WTC11 (cell line): ENCODE results near the gene TSSC4. TPM values are rescaled to one million over a fixed set of nuclear protein-coding genes. Genes with fewer than 3 reads are reported as not detected.

ENCODE experiments used
- ATAC-seq: fragments of 200-7000 bp; cut with Tn5 transposase; 2 replicates; pipeline ENCODE4 v1.10.0; 2021; ENCODE audit warnings: mild to moderate bottlenecking, moderate library complexity
- CTCF ChIA-PET: fragments of 300-600 bp; sonication (Branson Sonifier 250); formaldehyde crosslinking; loops from one replicate; lab custom pipeline; 2021; ENCODE audit warnings: antibody characterized with exemption; lab: Charles Lee
- POLR2A ChIA-PET: fragments of 350-600 bp; sonication (Branson Sonifier 250); formaldehyde crosslinking; loops from one replicate; lab custom pipeline; 2021; ENCODE audit warnings: antibody characterized with exemption; lab: Charles Lee
- DNase-seq: peaks from one replicate; pipeline ENCODE4 v3.0.0; 2021; ENCODE audit warnings: low spot score
- H3K27ac Mint-ChIP-seq: 2 replicates; pipeline ENCODE4 v1.8.0; 2021; ENCODE audit warnings: mixed read lengths
- H3K27me3 Mint-ChIP-seq: 2 replicates; pipeline ENCODE4 v1.8.0; 2021; ENCODE audit warnings: low read depth, mild to moderate bottlenecking, moderate library complexity, mixed read lengths
- H3K36me3 Mint-ChIP-seq: 2 replicates; pipeline ENCODE4 v1.8.0; 2021; ENCODE audit warnings: mixed read lengths
- H3K4me1 Mint-ChIP-seq: 2 replicates; pipeline ENCODE4 v1.8.0; 2022; ENCODE audit warnings: mixed read lengths
- H3K4me3 Mint-ChIP-seq: 2 replicates; pipeline ENCODE4 v1.8.0; 2021; ENCODE audit warnings: mild to moderate bottlenecking, moderate library complexity, mixed read lengths
- H3K9me3 Mint-ChIP-seq: 2 replicates; pipeline ENCODE4 v1.8.0; 2021; ENCODE audit warnings: mixed read lengths
- CBFB ChIP-seq: sonication (generic); formaldehyde crosslinking; IDR thresholded peaks from 2 replicates; pipeline ENCODE4 v1.8.1; 2022; ENCODE audit warnings: mild to moderate bottlenecking, low read depth, missing genetic modification reagents
- JUN ChIP-seq: sonication (generic); formaldehyde crosslinking; IDR thresholded peaks from 2 replicates; pipeline ENCODE4 v1.8.0; 2023; ENCODE audit warnings: mild to moderate bottlenecking, missing genetic modification reagents
- NR1H2 ChIP-seq: sonication (generic); formaldehyde crosslinking; IDR thresholded peaks from 2 replicates; pipeline ENCODE4 v1.9.0; 2021; ENCODE audit warnings: mild to moderate bottlenecking, moderate library complexity, missing genetic modification reagents
- SOX15 ChIP-seq: fragments of 250-450 bp; sonication (Bioruptor Pico); IDR thresholded peaks from 2 replicates; pipeline ENCODE4 v1.9.0; 2021; ENCODE audit warnings: mild to moderate bottlenecking
- TEAD1 ChIP-seq: sonication (generic); formaldehyde crosslinking; IDR thresholded peaks from 2 replicates; pipeline ENCODE4 v1.8.0; 2022; ENCODE audit warnings: mild to moderate bottlenecking, missing genetic modification reagents
- TEAD4 ChIP-seq: sonication (generic); formaldehyde crosslinking; IDR thresholded peaks from 2 replicates; pipeline ENCODE4 v1.8.0; 2022; ENCODE audit warnings: mild to moderate bottlenecking, missing genetic modification reagents
- TP53 ChIP-seq: sonication (generic); formaldehyde crosslinking; IDR thresholded peaks from 2 replicates; pipeline ENCODE4 v1.8.1; 2023; ENCODE audit warnings: mild to moderate bottlenecking, missing genetic modification reagents
- ZNF317 ChIP-seq: sonication (generic); formaldehyde crosslinking; IDR thresholded peaks from 2 replicates; pipeline ENCODE4 v1.8.1; 2023; ENCODE audit warnings: low read depth, mild to moderate bottlenecking, moderate library complexity, missing genetic modification reagents, borderline replicate concordance
- ZNF416 ChIP-seq: fragments of 250-450 bp; sonication (Bioruptor Pico); IDR thresholded peaks from 2 replicates; pipeline ENCODE4 v1.9.0; 2021; ENCODE audit warnings: mild to moderate bottlenecking, inconsistent platforms
- total RNA-seq: library from RNA; stranded (reverse); gene quantifications from 3 replicates; pipeline ENCODE4 v1.2.3, GENCODE V29; 2021
- TF ChIP-seq, protein P1 (sequence below): fragments of 250-450 bp; sonication (Bioruptor Pico); IDR thresholded peaks from 2 replicates; pipeline ENCODE4 v1.9.0; 2021; ENCODE audit warnings: moderate library complexity, mild to moderate bottlenecking, inconsistent platforms, borderline replicate concordance
- TF ChIP-seq, protein P2 (sequence below): fragments of 250-450 bp; sonication (Bioruptor Pico); IDR thresholded peaks from 2 replicates; pipeline ENCODE4 v1.9.0; 2021; ENCODE audit warnings: mild to moderate bottlenecking, borderline replicate concordance
- TF ChIP-seq, protein P3 (sequence below): fragments of 250-450 bp; sonication (Bioruptor Pico); conservative IDR thresholded peaks from 2 replicates; pipeline ENCODE4 v1.9.0; 2021; ENCODE audit warnings: mild to moderate bottlenecking
- TF ChIP-seq, protein P4 (sequence below): fragments of 250-450 bp; sonication (Bioruptor Pico); IDR thresholded peaks from 2 replicates; pipeline ENCODE4 v1.8.0; 2021; ENCODE audit warnings: mild to moderate bottlenecking
- TF ChIP-seq, protein P5 (sequence below): sonication (generic); formaldehyde crosslinking; IDR thresholded peaks from 2 replicates; pipeline ENCODE4 v1.8.0; 2022; ENCODE audit warnings: mild to moderate bottlenecking, missing genetic modification reagents
- TF ChIP-seq, protein P6 (sequence below): sonication (generic); formaldehyde crosslinking; IDR thresholded peaks from 2 replicates; pipeline ENCODE4 v1.8.0; 2022; ENCODE audit warnings: mild to moderate bottlenecking, missing genetic modification reagents
- TF ChIP-seq, protein P7 (sequence below): sonication (generic); formaldehyde crosslinking; IDR thresholded peaks from 2 replicates; pipeline ENCODE4 v1.8.1; 2022; ENCODE audit warnings: low read depth, mild to moderate bottlenecking, moderate library complexity, missing genetic modification reagents, borderline replicate concordance
- TF ChIP-seq, protein P8 (sequence below): sonication (generic); formaldehyde crosslinking; IDR thresholded peaks from 2 replicates; pipeline ENCODE4 v1.8.0; 2022; ENCODE audit warnings: mild to moderate bottlenecking, missing genetic modification reagents
- TF ChIP-seq, protein P9 (sequence below): sonication (generic); formaldehyde crosslinking; IDR thresholded peaks from 2 replicates; pipeline ENCODE4 v1.8.0; 2022; ENCODE audit warnings: mild to moderate bottlenecking, missing genetic modification reagents

Gene TSSC4
- total RNA-seq, 1 experiment from 2014 or later: 41.4 TPM

DNA sequence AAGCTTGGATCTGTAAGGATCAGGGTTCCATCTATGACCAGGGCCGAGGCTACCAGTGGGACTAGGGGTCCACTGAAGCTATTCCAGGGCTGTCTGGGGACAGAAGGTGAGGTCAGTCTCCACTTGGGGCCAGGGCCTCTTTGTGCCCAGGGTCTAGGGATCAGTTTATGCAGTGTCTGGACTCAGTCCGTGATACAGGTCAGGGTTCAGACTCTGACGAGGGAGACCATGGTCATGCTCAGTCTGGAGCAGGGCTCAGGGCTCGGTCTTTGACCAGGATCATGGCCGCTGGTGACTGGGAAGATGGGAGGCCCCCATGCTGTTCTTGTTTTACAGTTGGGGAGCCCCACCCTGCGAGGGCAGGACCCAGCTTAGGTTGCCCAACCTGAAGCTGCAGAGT is 11.8 kb downstream of the TSSC4 start:
- ChIA-PET CTCF (interaction anchor here (1.4 to 1.7 kb wide), 2 partner anchors 107 to 226 kb away, joined by 3 to 9 read pairs; no protein-coding TSS in a partner anchor), POLR2A (no interaction called here)
- H3K27ac Mint-ChIP-seq: no peak overlapping the region
- no peaks in the 10 kb centered on the region for H3K4me1 Mint-ChIP-seq
- no peaks in the 10 kb centered on the region for H3K27me3 Mint-ChIP-seq
- TF ChIP-seq NR1H2 (CRISPR knock-in tag): no peak
- TF ChIP-seq, protein P1, sequence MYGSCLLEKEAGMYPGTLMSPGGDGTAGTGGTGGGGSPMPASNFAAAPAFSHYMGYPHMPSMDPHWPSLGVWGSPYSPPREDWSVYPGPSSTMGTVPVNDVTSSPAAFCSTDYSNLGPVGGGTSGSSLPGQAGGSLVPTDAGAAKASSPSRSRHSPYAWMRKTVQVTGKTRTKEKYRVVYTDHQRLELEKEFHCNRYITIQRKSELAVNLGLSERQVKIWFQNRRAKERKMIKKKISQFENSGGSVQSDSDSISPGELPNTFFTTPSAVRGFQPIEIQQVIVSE: no peak
- TF ChIP-seq, protein P2, sequence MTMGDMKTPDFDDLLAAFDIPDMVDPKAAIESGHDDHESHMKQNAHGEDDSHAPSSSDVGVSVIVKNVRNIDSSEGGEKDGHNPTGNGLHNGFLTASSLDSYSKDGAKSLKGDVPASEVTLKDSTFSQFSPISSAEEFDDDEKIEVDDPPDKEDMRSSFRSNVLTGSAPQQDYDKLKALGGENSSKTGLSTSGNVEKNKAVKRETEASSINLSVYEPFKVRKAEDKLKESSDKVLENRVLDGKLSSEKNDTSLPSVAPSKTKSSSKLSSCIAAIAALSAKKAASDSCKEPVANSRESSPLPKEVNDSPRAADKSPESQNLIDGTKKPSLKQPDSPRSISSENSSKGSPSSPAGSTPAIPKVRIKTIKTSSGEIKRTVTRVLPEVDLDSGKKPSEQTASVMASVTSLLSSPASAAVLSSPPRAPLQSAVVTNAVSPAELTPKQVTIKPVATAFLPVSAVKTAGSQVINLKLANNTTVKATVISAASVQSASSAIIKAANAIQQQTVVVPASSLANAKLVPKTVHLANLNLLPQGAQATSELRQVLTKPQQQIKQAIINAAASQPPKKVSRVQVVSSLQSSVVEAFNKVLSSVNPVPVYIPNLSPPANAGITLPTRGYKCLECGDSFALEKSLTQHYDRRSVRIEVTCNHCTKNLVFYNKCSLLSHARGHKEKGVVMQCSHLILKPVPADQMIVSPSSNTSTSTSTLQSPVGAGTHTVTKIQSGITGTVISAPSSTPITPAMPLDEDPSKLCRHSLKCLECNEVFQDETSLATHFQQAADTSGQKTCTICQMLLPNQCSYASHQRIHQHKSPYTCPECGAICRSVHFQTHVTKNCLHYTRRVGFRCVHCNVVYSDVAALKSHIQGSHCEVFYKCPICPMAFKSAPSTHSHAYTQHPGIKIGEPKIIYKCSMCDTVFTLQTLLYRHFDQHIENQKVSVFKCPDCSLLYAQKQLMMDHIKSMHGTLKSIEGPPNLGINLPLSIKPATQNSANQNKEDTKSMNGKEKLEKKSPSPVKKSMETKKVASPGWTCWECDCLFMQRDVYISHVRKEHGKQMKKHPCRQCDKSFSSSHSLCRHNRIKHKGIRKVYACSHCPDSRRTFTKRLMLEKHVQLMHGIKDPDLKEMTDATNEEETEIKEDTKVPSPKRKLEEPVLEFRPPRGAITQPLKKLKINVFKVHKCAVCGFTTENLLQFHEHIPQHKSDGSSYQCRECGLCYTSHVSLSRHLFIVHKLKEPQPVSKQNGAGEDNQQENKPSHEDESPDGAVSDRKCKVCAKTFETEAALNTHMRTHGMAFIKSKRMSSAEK: no peak
- TF ChIP-seq, protein P3, sequence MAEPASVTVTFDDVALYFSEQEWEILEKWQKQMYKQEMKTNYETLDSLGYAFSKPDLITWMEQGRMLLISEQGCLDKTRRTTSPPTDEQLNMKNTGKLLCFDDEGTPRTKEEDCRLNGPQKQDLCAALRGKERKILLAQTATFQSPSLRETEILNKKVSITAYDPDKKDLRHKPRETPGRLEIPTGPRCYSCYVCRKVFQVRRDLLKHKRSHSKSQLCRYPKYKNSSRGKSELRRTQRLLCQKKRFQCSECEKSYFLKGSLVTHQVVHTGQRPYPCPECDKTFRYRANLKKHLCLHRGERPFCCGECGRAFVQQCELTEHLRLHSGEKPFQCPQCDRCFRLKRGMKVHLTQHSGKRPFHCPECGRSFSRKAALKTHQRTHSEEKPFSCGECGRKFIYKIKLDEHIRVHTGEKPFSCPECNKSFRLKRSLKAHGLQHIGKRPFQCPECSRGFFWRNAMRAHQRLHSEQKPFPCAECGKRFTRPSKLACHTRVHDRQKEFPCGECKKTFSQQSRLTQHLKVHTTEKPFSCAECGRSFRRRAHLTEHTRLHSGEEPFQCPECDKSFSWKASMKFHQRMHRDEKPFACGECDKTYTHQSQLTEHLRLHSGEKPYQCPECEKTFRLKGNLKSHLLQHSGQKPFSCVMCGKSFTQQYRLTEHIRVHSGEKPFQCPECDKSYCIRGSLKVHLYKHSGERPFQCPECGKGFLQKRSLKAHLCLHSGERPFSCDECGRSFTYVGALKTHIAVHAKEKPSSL (CRISPR knock-in tag): no peak
- TF ChIP-seq ZNF416 (CRISPR knock-in tag): no peak
- TF ChIP-seq, protein P4, sequence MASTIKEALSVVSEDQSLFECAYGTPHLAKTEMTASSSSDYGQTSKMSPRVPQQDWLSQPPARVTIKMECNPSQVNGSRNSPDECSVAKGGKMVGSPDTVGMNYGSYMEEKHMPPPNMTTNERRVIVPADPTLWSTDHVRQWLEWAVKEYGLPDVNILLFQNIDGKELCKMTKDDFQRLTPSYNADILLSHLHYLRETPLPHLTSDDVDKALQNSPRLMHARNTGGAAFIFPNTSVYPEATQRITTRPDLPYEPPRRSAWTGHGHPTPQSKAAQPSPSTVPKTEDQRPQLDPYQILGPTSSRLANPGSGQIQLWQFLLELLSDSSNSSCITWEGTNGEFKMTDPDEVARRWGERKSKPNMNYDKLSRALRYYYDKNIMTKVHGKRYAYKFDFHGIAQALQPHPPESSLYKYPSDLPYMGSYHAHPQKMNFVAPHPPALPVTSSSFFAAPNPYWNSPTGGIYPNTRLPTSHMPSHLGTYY (CRISPR knock-in tag): no peak
- no peak for TF ChIP-seq TP53 (CRISPR knock-in tag)
- TF ChIP-seq SOX15 (CRISPR knock-in tag): no peak
- TF ChIP-seq, protein P5, sequence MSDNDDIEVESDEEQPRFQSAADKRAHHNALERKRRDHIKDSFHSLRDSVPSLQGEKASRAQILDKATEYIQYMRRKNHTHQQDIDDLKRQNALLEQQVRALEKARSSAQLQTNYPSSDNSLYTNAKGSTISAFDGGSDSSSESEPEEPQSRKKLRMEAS (CRISPR knock-in tag): no peak
- TF ChIP-seq, protein P6, sequence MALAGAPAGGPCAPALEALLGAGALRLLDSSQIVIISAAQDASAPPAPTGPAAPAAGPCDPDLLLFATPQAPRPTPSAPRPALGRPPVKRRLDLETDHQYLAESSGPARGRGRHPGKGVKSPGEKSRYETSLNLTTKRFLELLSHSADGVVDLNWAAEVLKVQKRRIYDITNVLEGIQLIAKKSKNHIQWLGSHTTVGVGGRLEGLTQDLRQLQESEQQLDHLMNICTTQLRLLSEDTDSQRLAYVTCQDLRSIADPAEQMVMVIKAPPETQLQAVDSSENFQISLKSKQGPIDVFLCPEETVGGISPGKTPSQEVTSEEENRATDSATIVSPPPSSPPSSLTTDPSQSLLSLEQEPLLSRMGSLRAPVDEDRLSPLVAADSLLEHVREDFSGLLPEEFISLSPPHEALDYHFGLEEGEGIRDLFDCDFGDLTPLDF (CRISPR knock-in tag): no peak
- no peak for TF ChIP-seq ZNF317 (CRISPR knock-in tag)
- TF ChIP-seq CBFB (CRISPR knock-in tag): no peak
- TF ChIP-seq, protein P7, sequence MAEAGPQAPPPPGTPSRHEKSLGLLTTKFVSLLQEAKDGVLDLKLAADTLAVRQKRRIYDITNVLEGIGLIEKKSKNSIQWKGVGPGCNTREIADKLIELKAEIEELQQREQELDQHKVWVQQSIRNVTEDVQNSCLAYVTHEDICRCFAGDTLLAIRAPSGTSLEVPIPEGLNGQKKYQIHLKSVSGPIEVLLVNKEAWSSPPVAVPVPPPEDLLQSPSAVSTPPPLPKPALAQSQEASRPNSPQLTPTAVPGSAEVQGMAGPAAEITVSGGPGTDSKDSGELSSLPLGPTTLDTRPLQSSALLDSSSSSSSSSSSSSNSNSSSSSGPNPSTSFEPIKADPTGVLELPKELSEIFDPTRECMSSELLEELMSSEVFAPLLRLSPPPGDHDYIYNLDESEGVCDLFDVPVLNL (CRISPR knock-in tag): no peak
- TF ChIP-seq, protein P8, sequence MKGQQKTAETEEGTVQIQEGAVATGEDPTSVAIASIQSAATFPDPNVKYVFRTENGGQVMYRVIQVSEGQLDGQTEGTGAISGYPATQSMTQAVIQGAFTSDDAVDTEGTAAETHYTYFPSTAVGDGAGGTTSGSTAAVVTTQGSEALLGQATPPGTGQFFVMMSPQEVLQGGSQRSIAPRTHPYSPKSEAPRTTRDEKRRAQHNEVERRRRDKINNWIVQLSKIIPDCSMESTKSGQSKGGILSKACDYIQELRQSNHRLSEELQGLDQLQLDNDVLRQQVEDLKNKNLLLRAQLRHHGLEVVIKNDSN (CRISPR knock-in tag): no peak
- TF ChIP-seq TEAD1 (CRISPR knock-in tag): no peak
- no peak for TF ChIP-seq TEAD4
- no peak for TF ChIP-seq JUN
- TF ChIP-seq, protein P9, sequence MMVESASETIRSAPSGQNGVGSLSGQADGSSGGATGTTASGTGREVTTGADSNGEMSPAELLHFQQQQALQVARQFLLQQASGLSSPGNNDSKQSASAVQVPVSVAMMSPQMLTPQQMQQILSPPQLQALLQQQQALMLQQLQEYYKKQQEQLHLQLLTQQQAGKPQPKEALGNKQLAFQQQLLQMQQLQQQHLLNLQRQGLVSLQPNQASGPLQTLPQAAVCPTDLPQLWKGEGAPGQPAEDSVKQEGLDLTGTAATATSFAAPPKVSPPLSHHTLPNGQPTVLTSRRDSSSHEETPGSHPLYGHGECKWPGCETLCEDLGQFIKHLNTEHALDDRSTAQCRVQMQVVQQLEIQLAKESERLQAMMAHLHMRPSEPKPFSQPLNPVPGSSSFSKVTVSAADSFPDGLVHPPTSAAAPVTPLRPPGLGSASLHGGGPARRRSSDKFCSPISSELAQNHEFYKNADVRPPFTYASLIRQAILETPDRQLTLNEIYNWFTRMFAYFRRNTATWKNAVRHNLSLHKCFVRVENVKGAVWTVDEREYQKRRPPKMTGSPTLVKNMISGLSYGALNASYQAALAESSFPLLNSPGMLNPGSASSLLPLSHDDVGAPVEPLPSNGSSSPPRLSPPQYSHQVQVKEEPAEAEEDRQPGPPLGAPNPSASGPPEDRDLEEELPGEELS (CRISPR knock-in tag): no peak
- H3K9me3 Mint-ChIP-seq: no peaks in the 10 kb centered on the region
- ATAC-seq: no peak
- DNase-seq: no peak
- H3K4me3 Mint-ChIP-seq: no peak overlapping the region
- no peaks in the 10 kb centered on the region for H3K36me3 Mint-ChIP-seq
